Stimulated activated CD8-positive, alpha-beta memory T cell treated with anti-CD3 and anti-CD28 coated beads, Interleukin-15, amount 100 ng/mL, for 24 hours (primary cell): ENCODE data around the gene APOBEC3C.
A peak's percentile ranks its signal among the peaks of the same experiment; 100 is the strongest.
"Not testable (repeated sequence)": the region's sequence is repeated elsewhere in the genome, so short reads cannot be mapped to it uniquely, and the experiment has no call there.

Source experiments
- DNase-seq: peaks from one replicate; pipeline ENCODE4 v3.0.0-alpha.2; 2020; ENCODE audit warnings: low read depth

APOBEC3C gene

GRCh38 chr22:39013942-39014722 is at the start of gene APOBEC3C:
TSS of gene APOBEC3C (plus strand) at chr22:39014257. CDS start at chr22:39014363, 106 bp downstream.
- peak; percentile 40 for DNase-seq

DNA sequence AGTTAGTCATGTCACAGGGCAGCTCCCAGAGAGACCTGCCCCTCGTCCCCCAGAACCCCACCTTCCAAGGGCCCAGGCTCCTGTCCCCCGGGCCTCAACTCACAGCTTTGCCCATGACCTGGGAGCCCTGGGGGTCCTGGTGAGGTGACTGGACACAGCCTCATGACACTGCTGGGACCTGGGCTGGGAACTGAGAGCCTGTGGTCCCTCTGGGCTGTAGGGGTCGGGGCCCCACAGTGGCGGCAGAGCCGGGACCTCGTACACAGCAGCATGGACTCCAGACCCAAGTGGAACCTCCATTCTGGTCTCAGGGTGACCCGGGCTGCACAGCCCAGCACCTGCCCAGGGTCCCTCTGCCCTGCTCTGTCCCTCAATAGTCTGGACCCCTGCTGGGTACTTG is 49.8 kb upstream of the APOBEC3C start:
- no peak for DNase-seq

- no peak for DNase-seq
Measured at GRCh38 chr22:38964989-38965388, 49.1 kb upstream of the APOBEC3C start.

- no peak for DNase-seq
Measured at GRCh38 chr22:38965614-38966379, 48.3 kb upstream of the APOBEC3C start.

DNA sequence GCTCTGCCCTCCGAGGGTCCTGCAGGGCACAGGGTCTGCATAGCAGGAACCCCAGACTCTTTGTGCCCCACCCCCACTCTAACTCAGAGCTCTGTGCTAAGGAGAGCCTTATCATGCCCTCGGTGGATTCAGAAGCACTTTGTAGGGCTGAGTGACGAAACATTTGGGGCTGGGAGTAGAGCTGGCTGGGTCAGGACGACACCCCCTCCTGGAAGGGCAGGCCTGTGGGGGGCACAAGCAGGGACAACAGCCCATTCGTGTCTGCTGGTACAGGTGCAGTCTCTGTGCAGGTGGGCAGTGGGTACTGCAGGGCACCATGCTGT is 47.7 kb upstream of the APOBEC3C start:
- no peak for DNase-seq

- DNase-seq, result no peak
Measured at GRCh38 chr22:38966942-38967341, 47.1 kb upstream of the APOBEC3C start.

DNA sequence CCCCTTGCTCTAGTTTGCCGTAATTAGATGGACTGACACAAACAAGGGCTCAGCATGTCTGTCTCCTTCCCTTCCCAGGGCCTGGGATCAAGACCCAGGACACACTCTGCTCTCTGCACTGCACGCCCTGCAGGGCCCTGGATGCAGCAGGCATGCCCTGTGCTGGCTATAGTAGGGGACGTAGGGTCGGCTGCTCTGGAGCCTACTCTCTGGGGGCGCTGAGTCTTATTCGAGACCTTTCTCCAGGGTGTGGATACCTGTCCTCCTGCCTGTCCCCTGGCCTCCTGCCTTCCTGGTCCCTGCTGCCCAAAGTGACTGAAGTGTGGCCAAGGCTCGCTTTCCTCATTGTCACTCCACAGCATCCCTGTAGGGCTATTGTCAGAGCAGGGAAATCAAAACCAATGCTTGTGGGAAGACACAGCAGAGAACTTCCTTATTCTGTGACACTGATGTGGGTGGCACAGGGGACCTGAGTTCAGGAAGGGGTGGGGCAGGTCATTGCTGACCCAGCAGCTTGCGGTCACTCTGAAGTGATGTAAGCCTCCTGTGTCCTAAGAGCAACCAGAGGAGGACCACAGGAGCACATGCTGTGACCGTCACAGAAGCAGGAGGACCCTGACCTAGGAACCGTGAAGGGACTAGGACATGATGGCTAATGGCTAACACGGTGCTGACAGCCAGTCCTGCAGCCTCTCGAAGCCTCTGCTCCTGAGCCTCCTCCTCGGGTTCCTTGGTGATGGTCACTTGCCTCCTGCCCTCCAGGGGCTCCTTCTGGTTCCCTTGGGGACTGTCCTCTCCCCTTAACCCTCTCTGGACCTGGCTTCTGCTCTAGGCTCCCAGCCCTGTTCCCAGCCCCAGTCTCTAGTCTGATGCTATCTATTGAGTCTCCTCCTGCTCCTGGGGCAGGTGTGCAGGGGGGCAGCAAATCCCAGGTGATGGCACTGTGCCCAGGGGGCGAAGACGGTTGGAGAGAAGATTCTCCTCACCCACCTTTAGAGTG is 46.3 kb upstream of the APOBEC3C start:
- DNase-seq, result no peak

DNA sequence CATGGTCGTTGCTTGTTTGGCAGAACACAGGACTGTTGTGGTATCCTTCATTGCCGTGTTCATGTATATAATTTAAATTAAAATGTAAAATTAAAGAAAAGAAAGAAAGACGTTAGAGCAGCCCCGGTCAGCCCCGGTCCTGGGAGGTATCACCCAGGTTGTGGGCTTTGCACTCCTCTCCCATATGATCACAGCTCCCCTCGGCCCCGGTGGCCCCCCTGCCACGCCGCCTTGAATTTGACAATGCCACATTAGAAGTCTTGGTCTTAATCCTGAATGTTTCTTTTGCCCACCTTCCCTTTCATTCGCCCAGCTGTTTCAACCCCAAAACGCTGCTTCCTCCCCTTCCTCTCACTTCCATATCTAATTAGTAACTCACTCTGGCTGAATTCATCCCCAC is 45.3 kb upstream of the APOBEC3C start:
- no peak for DNase-seq

DNA sequence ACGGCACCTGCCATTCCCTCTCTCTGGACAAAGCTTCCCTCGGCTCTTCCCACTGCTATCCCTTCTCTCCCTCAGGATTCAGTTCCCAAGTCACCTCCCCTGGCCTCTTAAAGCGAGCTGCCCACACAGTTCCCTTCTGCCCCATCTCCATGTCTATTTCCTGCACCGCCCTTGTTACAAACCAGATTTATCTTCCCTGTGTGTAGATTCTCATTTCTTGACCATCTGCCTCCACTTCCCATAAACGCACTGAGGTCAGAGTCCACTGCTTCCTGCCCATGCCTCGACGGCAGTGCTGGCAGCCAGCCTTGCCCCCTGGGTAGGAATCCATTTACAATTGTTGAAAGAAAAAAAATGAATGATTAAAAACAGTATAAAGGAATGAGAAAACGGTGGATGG is 43.5 kb upstream of the APOBEC3C start:
- DNase-seq, result no peak

DNA sequence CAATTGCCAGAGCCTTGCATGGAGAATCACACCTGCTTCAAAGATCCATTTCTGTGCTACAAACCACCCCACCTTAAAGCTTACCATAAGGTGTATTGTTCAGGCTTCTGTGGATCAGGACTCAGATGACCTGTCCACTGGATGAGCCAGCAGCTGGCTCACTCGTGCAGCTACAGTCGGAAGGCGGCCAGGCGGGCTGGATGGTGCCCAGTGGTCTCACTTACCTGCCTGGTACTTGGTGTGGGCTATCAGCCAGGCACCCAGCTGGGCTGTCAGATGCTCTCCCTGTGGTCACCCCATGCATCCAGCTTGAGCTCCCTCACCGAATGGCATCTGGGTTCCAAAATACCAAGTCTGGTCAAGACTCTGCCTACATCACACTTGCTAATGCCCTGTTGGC is 42.9 kb upstream of the APOBEC3C start:
- DNase-seq, result no peak

- no peak for DNase-seq
Measured at GRCh38 chr22:38971791-38972190, 42.3 kb upstream of the APOBEC3C start.

GRCh38 chr22:38972558-38972957 is 41.5 kb upstream of the APOBEC3C start:
- no peak for DNase-seq

- DNase-seq, result no peak
Measured at GRCh38 chr22:38973289-38974169, 40.5 kb upstream of the APOBEC3C start.

DNA sequence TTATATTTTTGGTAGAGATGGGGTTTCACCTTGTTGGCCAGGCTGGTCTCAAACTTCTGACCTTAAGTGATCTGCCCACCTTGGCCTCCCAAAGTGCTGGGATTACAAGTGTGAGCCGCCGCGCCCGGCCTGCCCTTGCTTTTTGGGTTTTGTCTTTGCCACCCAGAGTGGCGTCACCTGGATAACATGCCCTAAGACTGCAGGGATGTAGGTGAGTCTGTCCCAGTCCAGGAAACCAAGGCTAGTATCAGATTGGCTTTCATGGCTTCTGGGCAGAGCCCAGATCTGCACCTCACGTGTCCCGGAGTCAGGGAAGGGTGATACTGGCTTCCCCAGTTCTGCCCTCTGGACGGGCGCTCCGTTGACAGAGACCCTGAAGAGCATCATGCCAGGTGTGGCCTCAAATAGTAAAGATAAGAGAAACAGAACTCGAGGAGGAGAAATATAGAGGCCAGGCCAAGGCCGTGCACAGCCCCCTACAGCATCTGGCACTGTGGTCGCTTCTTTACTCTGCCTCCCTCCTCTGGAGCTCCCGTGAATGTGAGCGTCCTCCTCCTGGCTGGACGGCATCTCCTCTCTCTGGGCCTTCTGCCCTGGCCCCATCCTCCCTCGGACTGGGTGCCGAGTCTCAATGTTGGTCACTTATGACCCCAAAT is 39.8 kb upstream of the APOBEC3C start:
- DNase-seq, result no peak

- no peak for DNase-seq
Measured at GRCh38 chr22:38974826-38975175, 39.3 kb upstream of the APOBEC3C start.

GRCh38 chr22:38977289-38977688 is 36.8 kb upstream of the APOBEC3C start:
- DNase-seq, result not testable (repeated sequence)

DNA sequence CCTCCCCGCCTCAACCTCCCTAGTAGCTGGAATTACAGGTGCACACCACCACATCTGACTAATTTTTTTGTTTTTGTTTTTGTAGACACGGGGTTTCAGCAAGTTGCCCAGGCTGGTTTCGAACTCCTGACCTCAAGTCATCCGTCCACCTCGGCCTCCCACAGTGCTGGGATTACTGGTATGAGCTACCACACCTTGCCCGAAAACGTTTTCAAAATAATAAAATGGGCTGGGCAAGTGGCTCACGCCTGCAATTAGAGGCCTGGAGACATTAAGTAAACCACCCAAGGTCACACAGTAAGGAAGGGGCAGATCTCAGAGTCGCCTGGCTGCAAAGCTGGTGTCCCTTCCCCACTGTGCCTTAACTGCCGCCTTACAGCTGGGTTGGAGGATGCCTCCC is 33.5 kb upstream of the APOBEC3C start:
- DNase-seq, result not testable (repeated sequence)

- no peak for DNase-seq
Measured at GRCh38 chr22:38981005-38981991, 32.8 kb upstream of the APOBEC3C start.
